AG04450 (cell line): ENCODE results near the gene TRAPPC6A. TPM values are rescaled to one million over a fixed set of nuclear protein-coding genes. Genes with fewer than 3 reads are reported as not detected.

ENCODE experiments used
- CTCF ChIA-PET: fragments of 300-600, 350-600 bp; formaldehyde crosslinking; extraction: SDS; loops from one replicate; lab custom pipeline; 2022; ENCODE audit warnings: antibody characterized with exemption, inconsistent platforms; lab: Charles Lee
- POLR2A ChIA-PET: fragments of 350-600 bp; formaldehyde crosslinking; extraction: SDS; loops from one replicate; lab custom pipeline; 2021; ENCODE audit warnings: antibody characterized with exemption, inconsistent platforms; lab: Yijun Ruan, JAX
- DNase-seq: peaks from one replicate; pipeline ENCODE4 v3.0.0-alpha.2; 2011; ENCODE audit warnings: low read depth, low spot score
- H3K27ac ChIP-seq: one replicate; pipeline ENCODE4 v1.5.1; 2012; ENCODE audit warnings: low read depth, low read length, control low read depth
- H3K27me3 ChIP-seq: one replicate; pipeline ENCODE4 v1.6.0; 2012; ENCODE audit warnings: low read length; ENCODE audit not compliant: control insufficient read depth, insufficient read depth
- H3K4me3 ChIP-seq: 2 replicates; pipeline ENCODE4 v1.5.1; 2011; ENCODE audit warnings: mild to moderate bottlenecking, low read depth, low read length, control low read depth
- H3K9me3 ChIP-seq: 2 replicates; pipeline ENCODE4 v1.5.1; 2012; ENCODE audit warnings: low read length; ENCODE audit not compliant: control insufficient read depth, insufficient read depth
- CTCF ChIP-seq: IDR thresholded peaks from 2 replicates; pipeline ENCODE4 v1.5.1; 2011; ENCODE audit warnings: low read depth, low read length, control low read depth, inconsistent platforms
- polyA plus RNA-seq: library from polyadenylated mRNA; depleted of rRNA; stranded (reverse); fragments of >200 nt; gene quantifications from 2 replicates; pipeline ENCODE4 v1.2.3, GENCODE V29; 2011

TRAPPC6A gene
- polyA plus RNA-seq, 1 experiment: 5.8 TPM

- ChIA-PET POLR2A (no interaction called here), CTCF (no interaction called here)
- H3K27ac ChIP-seq: no peak overlapping the region
- peaks cover 9% of the 10 kb centered on the region for H3K27me3 ChIP-seq
- H3K4me3 ChIP-seq: no peak overlapping the region
- no peak for DNase-seq
- no peak for TF ChIP-seq CTCF
- H3K9me3 ChIP-seq: no peaks in the 10 kb centered on the region; the same call in 1 of the 2 replicates
Measured at GRCh38 chr19:45159971-45160324, 18.1 kb downstream of the TRAPPC6A start.

- no peak overlapping the region for H3K4me3 ChIP-seq
- TF ChIP-seq CTCF: no peak
- no peaks in the 10 kb centered on the region; the same call in 1 of the 2 replicates for H3K9me3 ChIP-seq
- POLR2A ChIA-PET: no interaction called here
- no peak for DNase-seq
- CTCF ChIA-PET: no interaction called here
- no peak overlapping the region for H3K27ac ChIP-seq
- peaks cover 9% of the 10 kb centered on the region for H3K27me3 ChIP-seq
Measured at GRCh38 chr19:45159210-45159970, 18.6 kb downstream of the TRAPPC6A start.

- no peak for DNase-seq
- no peak overlapping the region for H3K4me3 ChIP-seq
- no peak for TF ChIP-seq CTCF
- no peak overlapping the region for H3K27ac ChIP-seq
- POLR2A ChIA-PET: no interaction called here
- no peaks in the 10 kb centered on the region; the same call in 1 of the 2 replicates for H3K9me3 ChIP-seq
- H3K27me3 ChIP-seq: peaks cover 9% of the 10 kb centered on the region
- CTCF ChIA-PET: no interaction called here
Measured at GRCh38 chr19:45158503-45159209, 19.4 kb downstream of the TRAPPC6A start.

GRCh38 chr19:45156751-45157150 is 21.3 kb downstream of the TRAPPC6A start:
- CTCF ChIA-PET: no interaction called here
- DNase-seq: no peak
- TF ChIP-seq CTCF: no peak
- Histone ChIP-seq H3K27ac (no peak overlapping the region), H3K27me3 (peaks cover 15% of the 10 kb centered on the region), H3K4me3 (no peak overlapping the region), H3K9me3 (peaks cover 5% of the 10 kb centered on the region; the same call in 1 of the 2 replicates)
- POLR2A ChIA-PET: no interaction called here
